Body of pancreas (tissue), 4 donors: ENCODE measurements around the gene ITPRIPL2. TPM values are rescaled to one million over a fixed set of nuclear protein-coding genes. Genes with fewer than 3 reads are reported as not detected.

Experiments used
- ATAC-seq: fragments of 150-250 bp; one replicate; pipeline ENCODE4 v1.9.1; 2016
- DNase-seq, 4 donors: peaks; one replicate each; pipeline ENCODE4 v3.0.0-alpha.2; 2019
- H3K27ac ChIP-seq, 4 donors: fragments of 200-600 bp; sonication (generic); 1 replicate in 3 of 4; 2 replicates in 1 of 4; pipeline versions ENCODE4 v1.5.1 to v1.6.1; 2016 to 2019; ENCODE audit warnings: mild to moderate bottlenecking in 1 of 4, mixed read lengths in 1 of 4, moderate library complexity in 1 of 4
- H3K27me3 ChIP-seq, 2 donors: fragments of 200-600 bp; sonication (generic); one replicate each; pipeline ENCODE4 v1.6.0; 2016; ENCODE audit warnings: mild to moderate bottlenecking in 1 of 2
- H3K36me3 ChIP-seq, 2 donors: fragments of 200-600 bp; sonication (generic); replicated peaks in 1 of 2; 2 replicates each; pipeline ENCODE4 v1.5.1; 2016; ENCODE audit warnings: low read depth in 2 of 2; ENCODE audit not compliant: insufficient read depth in 1 of 2
- H3K4me1 ChIP-seq: fragments of 200-600 bp; sonication (generic); one replicate; pipeline ENCODE4 v1.6.0; 2016
- H3K4me3 ChIP-seq, 2 donors: fragments of 200-600 bp; sonication (generic); 1 replicate in 1 of 2; 2 replicates in 1 of 2; pipeline ENCODE4 v1.5.1; 2016 to 2019
- H3K9me3 ChIP-seq, 3 donors: fragments of 200-600 bp; sonication (generic); 1 replicate in 2 of 3; 2 replicates in 1 of 3; pipeline ENCODE4 v1.5.1; 2016
- CTCF ChIP-seq, 7 experiments: fragments of 450-650 bp in 4 of 7; fragments of 200-600 bp in 3 of 7; sonication (generic) in 3 of 7; IDR thresholded peaks; one replicate each; pipeline ENCODE4 v1.5.1; 2016 to 2019; ENCODE audit warnings: antibody characterized with exemption in 7 of 7
- POLR2A ChIP-seq, 3 donors: fragments of 450-650 bp; IDR thresholded peaks; one replicate each; pipeline ENCODE4 v1.6.1; 2016; ENCODE audit warnings: antibody characterized with exemption in 3 of 3, mild to moderate bottlenecking in 2 of 3
- WGBS, 2 donors: methylation state at CpG; one replicate each; pipeline ENCODE4 v1.1.5; 2017; 5-methylcytosine and 5-hydroxymethylcytosine counted together
- intact Hi-C: fragments of 100-400 bp; cut with DNase I; formaldehyde crosslinking; loops from one replicate; pipeline ENCODE4 v1.15.1; 2023
- total RNA-seq, 2 donors: library from RNA; depleted of rRNA; stranded (reverse); fragments of >200 nt; gene quantifications; one replicate each; pipeline ENCODE4 v1.1.0, GENCODE V29; 2016

The ITPRIPL2 gene
- total RNA-seq: 10 to 100 TPM; 22.7 to 35.5 TPM

- peak within 1 kb of the TSS; percentile 87 to 90 (median 89) for H3K27ac ChIP-seq
- peak in 3 of 7 experiments; percentile 11 to 23 (median 14) for TF ChIP-seq CTCF (IDR thresholded peaks at IDR 0.05)
- peak; percentile 67 to 84 (median 83) for TF ChIP-seq POLR2A (IDR thresholded peaks at IDR 0.05)
- ATAC-seq (peak; percentile 77), DNase-seq (peak; percentile 86 to 92 (median 89))
- intact Hi-C loops: no loop called here
- H3K4me1 ChIP-seq: peaks cover 55% of the 10 kb centered on the region
- H3K27me3 ChIP-seq: no peaks in the 10 kb centered on the region
- H3K36me3 ChIP-seq: no peaks in the 10 kb centered on the region
- H3K4me3 ChIP-seq: peak within 1 kb of the TSS; percentile 46 to 82
- WGBS, 2 donors: 0 to 1% methylated on average over 16 to 73 of the region's 74 CpGs
- no peaks in the 10 kb centered on the region for H3K9me3 ChIP-seq
Observed at GRCh38 chr16:19113577-19114358, at the start of gene ITPRIPL2. Gene ITPRIPL2, plus strand, starts transcription at chr16:19113964. Its CDS starts 498 bp downstream, at chr16:19114462.

GRCh38 chr16:19066988-19067348 lies 46.8 kb upstream of the ITPRIPL2 start:
- intact Hi-C loops: no loop called here
- Histone ChIP-seq H3K27ac (peak overlapping the region; percentile 96 to 100 (median 100)), H3K4me1 (peaks cover 16% of the 10 kb centered on the region), H3K9me3 (no peaks in the 10 kb centered on the region), H3K4me3 (no peak overlapping the region), H3K36me3 (no peaks in the 10 kb centered on the region), H3K27me3 (no peaks in the 10 kb centered on the region)
- peak in 2 of 4 donors; percentile 14 to 30 for DNase-seq
- ATAC-seq: no peak
- no peak for TF ChIP-seq CTCF (IDR thresholded peaks at IDR 0.05)
- TF ChIP-seq POLR2A (IDR thresholded peaks at IDR 0.05): no peak
- WGBS, 2 donors: 33 to 42% methylated on average over 9 of the region's 9 CpGs

GRCh38 chr16:19067349-19068236 lies 46.2 kb upstream of the ITPRIPL2 start, which contains the start of gene COQ7:
Gene COQ7, plus strand, starts transcription at chr16:19067614. Its CDS starts 51 bp downstream, at chr16:19067665.
- H3K4me1 ChIP-seq: peaks cover 16% of the 10 kb centered on the region
- 0% methylated on average over 12 to 68 of the region's 68 CpGs for WGBS, 2 donors
- H3K27me3 ChIP-seq: no peaks in the 10 kb centered on the region
- ATAC-seq (peak; percentile 95), DNase-seq (peak; percentile 98 to 100 (median 99))
- peak within 1 kb of the TSS; percentile 96 to 100 (median 100) for H3K27ac ChIP-seq
- intact Hi-C loops: no loop called here
- TF ChIP-seq CTCF (IDR thresholded peaks at IDR 0.05) (peak in 3 of 7 experiments; percentile 4 to 22 (median 16)), POLR2A (IDR thresholded peaks at IDR 0.05) (peak; percentile 53 to 85 (median 84))
- H3K36me3 ChIP-seq: peaks cover 0 to under 1% of the 10 kb centered on the region in 2 donors
- H3K4me3 ChIP-seq: peak within 1 kb of the TSS; percentile 30 to 66
- no peaks in the 10 kb centered on the region for H3K9me3 ChIP-seq

GRCh38 chr16:19068237-19068815 lies 45.4 kb upstream of the ITPRIPL2 start:
- peak in 1 of 4 donors; percentile 10 for DNase-seq
- H3K27ac ChIP-seq: peak overlapping the region; percentile 96 to 100 (median 100)

More at GRCh38 chr16:19068237-19068815, 45.4 kb upstream of the ITPRIPL2 start:
- Histone ChIP-seq H3K9me3 (no peaks in the 10 kb centered on the region), H3K4me3 (peak overlapping the region; percentile 30 to 66), H3K27me3 (no peaks in the 10 kb centered on the region), H3K4me1 (peaks cover 16% of the 10 kb centered on the region), H3K36me3 (peaks cover 0 to 2% of the 10 kb centered on the region in 2 donors)
- intact Hi-C loops: no loop called here
- ATAC-seq: no peak
- WGBS, 2 donors: 25 to 32% methylated on average over 13 to 19 of the region's 19 CpGs
- TF ChIP-seq CTCF (IDR thresholded peaks at IDR 0.05) (no peak), POLR2A (IDR thresholded peaks at IDR 0.05) (no peak)
